ENCODE results near the gene SYT17. TPM values are rescaled to one million over a fixed set of nuclear protein-coding genes. Genes with fewer than 3 reads are reported as not detected.

Gene SYT17
- total and polyA plus RNA-seq, 2 experiments from 2014 or later, result 0.32 to 1.5 TPM

GRCh38 chr16:19188406-19188805, 20.4 kb downstream of the SYT17 start:
- H3K4me3 ChIP-seq, result no peak overlapping the region
- no peak for TF ChIP-seq CTCF (IDR thresholded peaks at IDR 0.05; ENCODE audit: low read depth, low read length)
- no peaks in the 10 kb centered on the region for H3K36me3 ChIP-seq
- DNase-seq (ENCODE audit: low read depth in 1 of 2, low spot score in 1 of 2), result no peak
- H3K27ac ChIP-seq, result no peak overlapping the region
- H3K27me3 ChIP-seq, result no peaks in the 10 kb centered on the region
- H3K9me3 ChIP-seq (ENCODE audit: low read depth), result no peaks in the 10 kb centered on the region
- no peaks in the 10 kb centered on the region for H3K4me1 ChIP-seq (ENCODE audit: low read depth)

- H3K4me1 ChIP-seq (ENCODE audit: low read depth), result no peaks in the 10 kb centered on the region
- DNase-seq (ENCODE audit: low read depth in 1 of 2, low spot score in 1 of 2), result no peak
- H3K36me3 ChIP-seq, result no peaks in the 10 kb centered on the region
- H3K27me3 ChIP-seq, result no peaks in the 10 kb centered on the region
- TF ChIP-seq CTCF (IDR thresholded peaks at IDR 0.05; ENCODE audit: low read depth, low read length), result no peak
- no peak overlapping the region for H3K27ac ChIP-seq
- no peak overlapping the region for H3K4me3 ChIP-seq
- no peaks in the 10 kb centered on the region for H3K9me3 ChIP-seq (ENCODE audit: low read depth)
Measured at GRCh38 chr16:19192865-19193264, 24.8 kb downstream of the SYT17 start.

- Histone ChIP-seq H3K4me3 (no peak overlapping the region), H3K27ac (no peak overlapping the region), H3K36me3 (no peaks in the 10 kb centered on the region), H3K4me1 (ENCODE audit: low read depth) (no peaks in the 10 kb centered on the region), H3K27me3 (no peaks in the 10 kb centered on the region), H3K9me3 (ENCODE audit: low read depth) (no peaks in the 10 kb centered on the region)
- no peak for DNase-seq (ENCODE audit: low read depth in 1 of 2, low spot score in 1 of 2)
- no peak for TF ChIP-seq CTCF (IDR thresholded peaks at IDR 0.05; ENCODE audit: low read depth, low read length)
Measured at GRCh38 chr16:19196871-19197270, 28.8 kb downstream of the SYT17 start.

GRCh38 chr16:19203374-19203966, 35.4 kb downstream of the SYT17 start:
- TF ChIP-seq CTCF (IDR thresholded peaks at IDR 0.05; ENCODE audit: low read depth, low read length), result no peak
- H3K27me3 ChIP-seq, result no peaks in the 10 kb centered on the region
- H3K4me3 ChIP-seq, result no peak overlapping the region
- H3K36me3 ChIP-seq, result no peaks in the 10 kb centered on the region
- H3K27ac ChIP-seq, result no peak overlapping the region
- no peaks in the 10 kb centered on the region for H3K4me1 ChIP-seq (ENCODE audit: low read depth)
- no peak for DNase-seq (ENCODE audit: low read depth in 1 of 2, low spot score in 1 of 2)
- H3K9me3 ChIP-seq (ENCODE audit: low read depth), result no peaks in the 10 kb centered on the region

- Histone ChIP-seq H3K27ac (no peak overlapping the region), H3K4me1 (ENCODE audit: low read depth) (no peaks in the 10 kb centered on the region), H3K27me3 (no peaks in the 10 kb centered on the region), H3K36me3 (no peaks in the 10 kb centered on the region), H3K4me3 (no peak overlapping the region), H3K9me3 (ENCODE audit: low read depth) (no peaks in the 10 kb centered on the region)
- TF ChIP-seq CTCF (IDR thresholded peaks at IDR 0.05; ENCODE audit: low read depth, low read length), result no peak
- DNase-seq (ENCODE audit: low read depth in 1 of 2, low spot score in 1 of 2), result no peak
Measured at GRCh38 chr16:19210280-19210924, 42.4 kb downstream of the SYT17 start.

Data from cardiac muscle cell (in vitro differentiated cells and primary cell).